Vagina (tissue), 1 donor: ENCODE measurements around the gene C2CD4A. TPM values are rescaled to one million over a fixed set of nuclear protein-coding genes. Genes with fewer than 3 reads are reported as not detected.

ENCODE experiments used
- total RNA-seq: library from RNA; depleted of rRNA; stranded (reverse); fragments of >200 nt; gene quantifications from one replicate; pipeline ENCODE4 v1.2.3, GENCODE V29; 2016

The C2CD4A gene
- total RNA-seq, 1 donor from 2014 or later = not detected

Other genes starting within 250 kb of the C2CD4A start
- 52.5 TPM for gene VPS13C, start 6.5 kb upstream of the C2CD4A start, total RNA-seq
- 0.49 TPM for gene C2CD4B, start 98.3 kb downstream of the C2CD4A start, total RNA-seq